ENCODE measurements around the gene NFAT5.

- TF ChIP-seq CTCF (conservative IDR thresholded peaks at IDR 0.05; ENCODE audit: low read depth, low read length) (no peak), EZH2 (IDR thresholded peaks at IDR 0.05; ENCODE audit: borderline replicate concordance, low read depth, low read length, poor library complexity, severe bottlenecking) (no peak)
Observed at GRCh38 chr16:69701452-69701851, 135.7 kb downstream of the NFAT5 start.

Measured in A673 (cell line).